HG02852 (cell line): Measurements from ENCODE around the gene PCBD2.
"Not testable (repeated sequence)": the region's sequence is repeated elsewhere in the genome, so short reads cannot be mapped to it uniquely, and the experiment has no call there.

Experiments
- ATAC-seq: cut with Tn5 transposase; IDR thresholded peaks from one replicate; pipeline ENCODE4 v1.9.1; 2021; ENCODE audit warnings: mild to moderate bottlenecking, moderate library complexity; ENCODE audit not compliant: unreplicated experiment

PCBD2 gene

GRCh38 chr5:134905246-134905996 lies 490 bp downstream of the PCBD2 start:
- ATAC-seq, result peak; percentile 29

- no peak for ATAC-seq
Observed at GRCh38 chr5:134906811-134907210, 1.9 kb downstream of the PCBD2 start.

GRCh38 chr5:134910752-134911151 lies 5.8 kb downstream of the PCBD2 start:
- ATAC-seq, result not testable (repeated sequence)

GRCh38 chr5:134911285-134912206 lies 6.6 kb downstream of the PCBD2 start:
- no peak for ATAC-seq

- ATAC-seq, result no peak
Observed at GRCh38 chr5:134913254-134913653, 8.3 kb downstream of the PCBD2 start.

- no peak for ATAC-seq
Observed at GRCh38 chr5:134913795-134914194, 8.9 kb downstream of the PCBD2 start.

GRCh38 chr5:134917070-134917815 lies 12.3 kb downstream of the PCBD2 start:
- no peak for ATAC-seq

- no peak for ATAC-seq
Observed at GRCh38 chr5:134918861-134919260, 13.9 kb downstream of the PCBD2 start.

GRCh38 chr5:134920848-134921575 lies 16.1 kb downstream of the PCBD2 start:
- no peak for ATAC-seq

- ATAC-seq, result no peak
Observed at GRCh38 chr5:134932508-134932907, 27.6 kb downstream of the PCBD2 start.

GRCh38 chr5:134934202-134934601 lies 29.3 kb downstream of the PCBD2 start:
- no peak for ATAC-seq

GRCh38 chr5:134935711-134936602 lies 31.0 kb downstream of the PCBD2 start:
- no peak for ATAC-seq

GRCh38 chr5:134937526-134937925 lies 32.6 kb downstream of the PCBD2 start:
- no peak for ATAC-seq

- no peak for ATAC-seq
Observed at GRCh38 chr5:134938030-134938429, 33.1 kb downstream of the PCBD2 start.

GRCh38 chr5:134939500-134939899 lies 34.6 kb downstream of the PCBD2 start:
- no peak for ATAC-seq

GRCh38 chr5:134943547-134943946 lies 38.6 kb downstream of the PCBD2 start:
- ATAC-seq, result no peak

GRCh38 chr5:134944630-134945029 lies 39.7 kb downstream of the PCBD2 start:
- no peak for ATAC-seq

- ATAC-seq, result no peak
Observed at GRCh38 chr5:134945041-134945440, 40.1 kb downstream of the PCBD2 start.

- ATAC-seq, result no peak
Observed at GRCh38 chr5:134948911-134949310, 44.0 kb downstream of the PCBD2 start.

- no peak for ATAC-seq
Observed at GRCh38 chr5:134949316-134949715, 44.4 kb downstream of the PCBD2 start.
